ENCODE measurements around the gene KANSL1.
"Not testable (repeated sequence)": the region's sequence is repeated elsewhere in the genome, so short reads cannot be mapped to it uniquely, and the experiment has no call there.

Gene KANSL1

DNA sequence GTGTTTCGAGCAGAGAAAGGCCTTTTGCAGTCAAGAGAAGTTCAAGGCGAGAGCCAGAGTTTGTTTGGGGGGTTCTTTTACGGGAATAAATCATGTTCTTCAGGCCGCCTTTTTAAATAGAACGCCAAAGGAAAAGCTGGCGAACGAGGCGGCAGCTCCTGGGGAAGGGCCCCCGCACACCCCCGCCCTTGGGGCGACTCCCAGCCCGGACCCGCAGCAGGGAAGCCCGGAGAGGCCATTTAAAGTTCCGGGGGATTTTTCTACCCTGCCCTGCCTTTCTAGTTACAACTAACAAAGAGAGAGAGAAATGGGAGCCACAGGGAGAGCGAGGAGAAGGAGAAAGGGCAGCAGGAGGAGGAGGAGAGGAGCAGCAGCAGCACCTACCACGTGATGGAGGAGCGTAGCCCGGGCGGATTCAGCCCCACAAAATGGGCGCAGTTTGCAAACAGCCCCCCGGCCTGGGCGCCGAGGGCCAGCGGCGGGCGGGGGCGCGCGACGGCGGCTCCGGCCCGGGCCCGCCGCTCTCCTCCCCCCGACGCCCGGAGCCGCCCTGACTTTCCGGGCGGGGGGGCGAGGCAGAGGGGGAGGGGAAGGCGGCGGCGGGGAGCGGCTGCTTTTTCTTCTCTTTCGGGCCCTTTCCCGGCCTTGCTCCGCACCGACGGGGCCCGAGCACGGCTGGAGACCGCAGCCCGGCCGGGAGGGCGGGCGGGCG, 634 bp downstream of the KANSL1 start:
- DNase-seq, result peak; percentile 46 to 74

DNA sequence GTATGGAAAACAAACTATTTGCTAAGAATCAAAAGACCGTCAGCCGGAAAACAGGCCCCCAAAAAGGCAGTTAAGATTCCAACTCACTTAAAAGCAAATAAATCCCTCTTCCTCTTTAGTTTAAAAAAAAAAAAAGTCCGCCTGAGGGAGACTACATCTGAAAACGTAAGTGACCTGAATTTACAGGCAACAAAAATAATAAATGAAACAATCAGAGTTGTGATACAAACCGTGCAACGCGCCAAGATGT, 1.1 kb downstream of the KANSL1 start:
- DNase-seq, result peak; percentile 5 to 6

DNA sequence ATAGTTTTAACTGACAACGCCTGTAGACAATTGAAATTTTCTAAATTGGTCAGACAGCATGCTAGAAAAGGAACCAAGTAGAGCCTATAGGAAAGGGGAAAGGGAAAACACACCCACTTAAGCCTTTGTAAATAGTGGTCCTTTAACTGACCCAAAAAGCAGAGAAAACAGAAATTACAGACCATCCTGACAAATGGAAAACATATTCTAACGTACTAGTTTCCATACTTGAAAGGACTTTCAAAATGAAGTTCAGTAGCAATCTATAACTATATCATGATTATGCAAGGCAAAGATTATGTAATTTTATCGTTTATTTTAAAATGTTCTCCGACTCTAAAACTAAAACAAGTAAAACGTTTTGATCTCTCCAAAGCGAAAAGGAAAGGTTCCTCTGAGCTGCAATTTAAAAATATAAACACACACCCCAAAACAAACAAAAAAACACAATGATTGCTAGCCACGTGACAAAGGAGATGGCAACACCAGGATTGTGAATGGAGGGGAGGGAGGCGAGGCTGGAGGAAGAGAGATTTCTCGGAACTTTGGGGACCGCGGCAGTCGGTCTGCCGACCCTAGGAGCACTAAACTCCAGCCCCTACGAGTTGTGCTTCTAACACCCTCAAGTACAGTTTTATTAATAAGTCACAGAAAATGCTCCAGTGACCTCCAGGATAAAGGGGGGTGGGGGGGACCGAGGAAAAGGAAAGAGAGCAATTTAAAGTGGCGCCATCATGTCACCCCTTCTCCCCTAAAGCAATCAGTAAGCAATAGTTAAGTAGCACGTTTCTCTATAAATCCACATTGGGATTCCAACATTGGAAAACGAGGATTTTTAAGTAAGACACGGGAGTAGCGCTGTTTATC, 1.7 kb downstream of the KANSL1 start:
- DNase-seq, result peak; percentile 49 to 59

DNA sequence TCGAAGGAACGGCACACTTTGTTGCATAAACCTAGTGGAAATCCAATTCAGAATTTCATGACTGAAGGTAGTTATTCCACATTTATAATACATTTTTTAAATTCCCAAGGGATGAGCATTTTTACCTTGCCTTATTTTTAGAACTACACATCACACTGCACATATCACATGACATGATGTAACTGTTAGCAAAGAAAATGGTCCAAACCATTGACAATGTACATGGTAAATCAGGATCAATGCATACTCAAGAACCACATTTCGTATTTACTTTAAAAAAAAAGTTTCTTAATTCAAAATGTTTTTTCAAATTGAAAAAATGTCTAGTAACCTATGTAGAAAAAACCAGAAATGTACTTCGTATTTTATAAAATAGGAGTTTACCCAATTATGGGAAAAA, 2.5 kb downstream of the KANSL1 start:
- no peak for DNase-seq

DNA sequence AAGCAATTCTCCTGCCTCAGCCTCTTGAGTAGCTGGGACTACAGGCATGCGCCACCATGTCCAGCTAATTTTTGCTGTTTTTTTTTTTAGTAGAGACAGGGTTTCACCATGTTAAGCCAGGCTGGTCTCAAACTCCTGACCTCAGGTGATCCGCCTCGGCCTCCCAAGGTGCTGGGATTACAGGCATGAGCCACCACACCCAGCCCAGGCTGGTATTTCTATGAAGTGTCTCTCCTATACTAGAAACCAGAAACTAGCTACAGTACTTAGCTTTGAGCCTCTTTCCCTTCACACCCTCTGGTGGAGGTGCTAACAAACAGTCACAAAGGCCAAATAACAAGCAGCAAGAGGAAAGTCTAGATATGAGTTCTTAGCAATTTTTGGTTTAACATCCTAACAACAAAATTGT, 6.4 kb downstream of the KANSL1 start:
- peak in 1 of 2 donors; percentile 31 for DNase-seq

DNA sequence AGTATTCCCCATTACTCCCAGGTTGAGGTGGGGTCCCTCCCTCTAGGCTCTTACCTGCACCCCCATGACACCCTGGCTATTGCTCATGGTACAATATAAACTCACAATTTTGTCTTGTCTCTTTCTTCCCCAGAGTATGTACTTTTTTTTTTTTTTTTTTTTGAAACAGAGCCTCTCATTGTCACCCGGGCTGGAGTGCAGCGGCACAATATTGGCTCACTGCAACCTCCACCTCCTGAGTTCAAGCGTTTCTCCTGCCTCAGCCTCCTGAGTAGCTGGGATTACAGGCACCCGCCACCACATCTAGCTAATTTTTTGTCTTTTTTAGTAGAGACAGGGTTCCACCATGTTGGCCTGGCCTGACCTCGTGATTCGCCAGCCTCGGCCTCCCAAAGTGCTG, 8.5 kb downstream of the KANSL1 start:
- DNase-seq, result no peak

DNA sequence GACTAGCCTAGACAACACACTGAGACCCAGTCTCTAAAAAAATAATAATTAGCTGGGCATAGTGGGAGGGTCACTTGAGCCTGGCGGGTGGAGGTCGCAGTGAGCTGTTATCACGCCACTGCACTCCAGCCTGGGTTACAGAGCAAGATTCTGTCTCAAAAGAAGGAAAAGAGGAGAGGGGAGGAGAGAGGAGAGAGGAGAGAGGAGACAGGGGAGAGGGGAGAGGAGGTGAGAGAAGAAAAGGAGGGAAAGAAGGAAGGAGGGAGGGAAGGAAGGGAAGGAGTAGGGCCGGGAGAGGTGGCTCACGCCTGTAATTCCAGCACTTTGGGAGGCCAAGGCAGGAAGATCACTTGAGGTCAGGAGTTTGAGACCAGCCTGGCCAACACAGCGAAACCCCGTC, 9.8 kb downstream of the KANSL1 start:
- DNase-seq, result not testable (repeated sequence)

DNA sequence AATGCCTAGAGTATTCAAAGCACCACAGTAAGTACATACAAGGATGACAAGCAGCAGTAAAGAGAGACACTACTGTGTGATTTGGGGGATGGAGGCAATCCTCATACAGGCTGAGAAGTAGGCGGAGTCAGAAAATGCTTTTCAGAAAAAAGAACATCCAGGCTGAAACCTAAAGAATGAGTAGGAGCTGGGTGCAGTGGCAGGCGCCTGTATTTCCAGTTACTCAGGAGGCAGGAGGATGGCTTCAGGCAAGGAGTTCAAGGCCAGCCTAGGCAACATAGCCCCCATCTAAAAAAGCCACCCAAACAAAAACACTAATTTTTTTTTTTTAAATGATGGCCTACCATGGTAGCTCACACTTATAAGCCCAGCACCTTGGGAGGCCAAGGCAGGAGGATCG, 10.3 kb downstream of the KANSL1 start:
- peak in 1 of 2 donors; percentile 9 for DNase-seq

DNA sequence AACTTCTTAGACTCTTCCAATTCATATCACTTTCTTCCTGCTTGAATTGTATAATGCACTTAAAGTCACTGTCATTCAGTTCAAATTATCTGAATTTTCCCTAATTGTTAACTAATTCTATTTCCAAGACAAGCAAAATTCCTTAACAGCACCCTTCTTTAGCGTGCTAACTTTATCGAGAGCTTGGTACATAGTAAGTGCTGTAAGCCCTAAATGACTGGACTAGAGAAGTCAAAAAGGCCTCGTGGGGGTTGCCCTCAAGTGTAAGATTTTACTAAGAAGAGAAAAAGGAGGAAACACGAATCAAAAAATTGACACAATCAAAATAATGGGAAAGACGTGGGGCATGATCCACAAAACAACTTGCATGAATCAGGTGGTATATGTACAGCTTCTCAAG, 11.3 kb downstream of the KANSL1 start:
- peak in 1 of 2 donors; percentile 4 for DNase-seq

DNA sequence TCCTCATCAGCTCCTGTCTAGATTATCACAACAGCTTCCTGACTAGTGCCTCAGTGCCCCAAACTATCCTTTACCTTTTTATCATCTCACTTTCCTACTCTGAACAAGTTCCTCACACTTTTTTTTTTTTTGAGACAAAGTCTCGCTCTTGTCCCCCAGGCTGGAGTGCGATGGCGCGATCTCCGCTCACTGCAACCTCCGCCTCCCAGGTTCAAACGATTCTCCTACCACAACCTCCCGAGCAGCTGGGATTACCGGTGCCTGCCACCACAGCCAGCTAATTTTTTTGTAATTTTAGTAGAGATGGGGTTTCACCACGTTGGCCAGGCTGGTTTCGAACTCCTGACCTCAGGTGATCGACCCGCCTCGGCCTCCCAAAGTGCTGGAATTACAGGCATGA, 11.9 kb downstream of the KANSL1 start:
- DNase-seq, result not testable (repeated sequence)

DNA sequence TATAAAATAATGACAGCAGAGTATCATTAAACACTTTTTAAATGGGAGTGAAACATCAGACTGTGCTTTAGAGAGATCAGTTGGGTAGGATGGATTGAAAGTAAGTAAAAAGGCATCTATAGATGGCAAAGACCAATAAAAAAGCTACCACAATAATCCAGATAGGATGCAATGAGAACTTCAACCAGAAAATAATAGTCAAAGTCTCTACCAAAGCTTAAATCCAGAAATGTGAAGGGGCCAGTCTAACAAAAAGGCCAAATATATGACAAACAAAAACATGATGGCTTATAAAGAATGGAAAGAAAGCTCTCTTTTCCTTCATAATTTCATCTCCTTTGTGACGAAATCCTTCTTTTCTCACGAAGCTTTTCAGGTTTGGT, 12.3 kb downstream of the KANSL1 start:
- DNase-seq, result no peak

DNA sequence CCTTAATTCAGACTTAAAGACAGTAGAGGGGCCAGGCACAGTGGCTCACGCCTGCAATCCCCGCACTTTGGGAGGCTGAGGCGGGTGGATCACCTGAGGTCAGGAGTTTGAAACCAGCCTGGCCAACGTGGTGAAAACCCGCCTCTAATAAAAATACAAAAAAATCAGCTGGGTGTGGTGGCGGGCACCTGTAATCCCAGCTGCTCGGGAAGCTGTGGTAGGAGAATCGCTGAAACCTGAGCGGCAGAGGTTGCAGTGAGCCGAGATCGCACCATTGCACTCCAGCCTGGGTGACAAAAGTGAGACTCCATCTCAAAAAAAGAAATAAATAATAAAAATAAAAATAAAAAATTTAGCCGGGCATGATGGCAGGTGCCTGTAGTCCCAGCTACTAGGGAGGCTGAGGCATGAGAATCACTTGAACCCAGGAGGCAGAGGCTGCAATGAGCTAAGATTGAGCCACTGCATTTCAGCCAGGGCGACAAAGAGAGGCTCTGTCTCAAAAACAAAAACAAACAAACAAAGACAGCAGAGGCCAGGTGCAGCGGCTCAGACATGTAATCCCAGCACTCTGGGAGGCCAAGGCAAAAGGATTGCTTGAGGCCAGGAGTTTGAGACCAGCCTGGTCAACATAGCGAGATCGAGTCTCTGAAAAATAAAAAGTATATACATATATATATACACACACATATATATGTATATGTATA, 12.9 kb downstream of the KANSL1 start:
- not testable (repeated sequence) for DNase-seq

DNA sequence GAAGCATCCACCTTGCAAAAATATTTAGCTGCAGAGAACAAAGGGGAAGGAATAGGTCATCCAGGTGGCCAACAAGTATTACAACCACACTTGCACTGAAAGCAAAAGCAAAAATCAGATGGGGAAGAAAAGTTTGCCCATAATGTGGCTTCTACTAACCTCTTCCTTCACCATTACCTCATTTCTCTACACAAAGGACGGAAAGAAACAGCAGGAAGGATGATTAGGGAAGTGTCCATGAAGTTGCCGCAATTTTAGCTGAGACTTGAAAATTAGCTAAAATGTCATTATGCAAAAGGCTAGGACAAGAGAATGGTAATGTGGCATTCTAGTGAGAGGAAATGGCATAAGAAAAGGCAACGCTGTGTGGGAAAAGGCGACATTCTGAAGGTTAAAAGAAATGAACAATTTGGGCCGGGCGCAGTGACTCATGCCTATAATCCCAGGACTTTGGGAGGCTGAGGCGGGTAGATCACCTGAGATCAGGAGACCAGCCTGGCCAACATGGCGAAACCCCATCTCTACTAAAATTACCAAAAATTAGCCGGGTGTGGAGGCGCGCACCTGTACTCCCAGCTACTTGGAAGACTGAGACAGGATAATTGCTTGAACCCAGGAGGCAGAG, 13.7 kb downstream of the KANSL1 start:
- peak; percentile 87 to 91 for DNase-seq

DNA sequence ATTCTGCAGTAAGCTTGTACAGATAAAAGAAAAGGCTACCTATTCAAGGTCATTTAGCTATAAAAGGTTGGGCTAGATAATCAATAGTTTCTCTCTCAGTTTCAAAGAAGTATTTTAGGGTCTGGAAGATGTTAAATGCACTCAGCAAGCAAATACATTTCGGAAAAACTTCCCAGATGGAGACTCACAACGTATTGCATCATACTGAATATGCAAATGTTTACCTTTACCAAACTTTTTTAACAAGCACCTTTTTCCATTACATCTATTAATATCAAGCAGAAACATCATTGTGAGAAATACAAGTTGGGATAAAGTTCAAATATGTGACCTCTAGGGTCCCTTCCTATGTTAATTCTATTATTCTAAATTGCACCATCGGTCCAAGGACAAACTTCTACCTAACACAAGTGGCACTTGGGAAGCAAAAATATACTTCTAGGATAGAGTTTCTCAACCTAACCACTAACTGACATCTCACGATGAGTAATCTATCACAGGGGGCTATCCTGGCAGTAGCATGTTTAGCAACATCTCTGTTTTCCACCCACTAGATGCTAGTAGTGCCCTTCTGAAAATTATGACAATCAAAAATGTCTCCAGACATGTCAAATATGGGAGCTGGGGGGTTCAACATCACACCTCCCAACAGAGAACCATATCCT, 14.5 kb downstream of the KANSL1 start:
- DNase-seq, result peak; percentile 74 to 79

DNA sequence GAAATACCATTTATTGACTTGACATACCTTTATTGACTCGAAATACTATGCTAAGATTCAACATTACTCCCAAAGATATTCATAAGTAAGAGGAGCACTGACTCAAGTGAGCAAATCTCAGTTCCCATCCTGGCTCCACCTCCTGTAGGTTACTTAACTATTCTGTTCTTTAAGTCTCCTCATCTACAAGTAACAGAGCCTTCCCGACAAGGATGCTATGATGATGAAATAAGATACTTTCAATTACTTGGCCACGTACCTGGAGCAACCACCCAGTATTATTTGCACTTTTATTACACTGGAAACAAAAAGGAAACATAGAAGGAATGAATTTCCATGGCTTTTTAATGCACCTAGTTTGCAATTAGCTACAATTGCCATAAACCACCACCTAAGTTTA, 16.3 kb downstream of the KANSL1 start:
- no peak for DNase-seq

DNA sequence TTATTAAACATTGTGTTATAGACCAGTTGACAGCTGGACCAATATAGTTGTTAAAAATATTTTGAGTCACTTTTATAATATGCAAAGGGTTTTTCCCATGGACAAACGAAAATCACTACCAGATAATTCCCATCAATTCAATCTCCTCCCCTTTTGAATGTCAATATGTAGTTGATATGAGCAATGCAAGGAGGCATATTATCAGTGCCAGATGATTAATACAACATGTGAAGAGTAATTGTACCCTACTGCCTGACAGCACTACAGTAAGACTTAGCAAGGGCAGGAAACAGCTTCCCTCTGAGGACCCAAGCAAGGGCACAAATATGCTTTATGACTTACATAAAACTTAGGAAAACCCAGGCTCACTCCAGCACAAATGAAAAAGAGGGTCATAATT, 17.3 kb downstream of the KANSL1 start:
- DNase-seq, result no peak

DNA sequence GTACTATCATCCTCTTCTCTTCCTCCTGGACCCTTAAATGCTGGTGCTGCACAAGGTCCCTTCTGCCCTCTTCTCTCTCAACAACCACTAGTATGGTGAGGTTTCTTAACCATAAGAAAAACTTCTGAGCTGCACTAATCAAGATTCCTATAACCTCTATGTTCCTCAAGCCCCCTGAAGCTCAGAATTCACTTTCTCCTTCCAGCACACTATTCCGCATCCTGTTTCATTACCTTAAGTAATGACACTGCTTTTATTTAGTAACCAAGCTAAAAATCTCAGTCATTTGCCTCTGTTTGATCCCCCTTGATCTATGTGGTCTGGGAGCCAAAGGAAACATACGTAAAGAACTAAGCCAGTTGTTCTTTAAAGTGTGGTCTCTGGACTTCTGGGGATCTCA, 20.1 kb downstream of the KANSL1 start:
- no peak for DNase-seq

DNA sequence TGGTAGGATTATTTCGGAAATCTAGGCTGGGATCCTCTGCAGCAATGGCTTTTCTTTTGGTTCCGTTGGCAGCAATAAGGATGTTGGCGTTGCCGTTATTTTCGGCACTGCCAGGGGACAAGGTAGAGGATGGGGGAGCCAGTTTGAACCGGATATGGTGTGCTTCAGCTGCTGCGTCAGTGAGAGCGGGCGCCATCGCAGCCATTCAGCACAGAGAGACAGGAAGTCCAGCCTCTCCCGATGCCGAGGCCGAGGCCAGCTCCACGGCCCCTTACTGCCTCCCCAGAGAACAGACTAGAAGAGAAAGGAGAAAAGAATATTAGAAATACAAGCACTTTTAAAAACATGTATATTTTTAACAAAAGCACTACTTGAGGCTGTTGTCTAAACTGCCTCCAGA, 21.3 kb downstream of the KANSL1 start:
- no peak for DNase-seq

DNA sequence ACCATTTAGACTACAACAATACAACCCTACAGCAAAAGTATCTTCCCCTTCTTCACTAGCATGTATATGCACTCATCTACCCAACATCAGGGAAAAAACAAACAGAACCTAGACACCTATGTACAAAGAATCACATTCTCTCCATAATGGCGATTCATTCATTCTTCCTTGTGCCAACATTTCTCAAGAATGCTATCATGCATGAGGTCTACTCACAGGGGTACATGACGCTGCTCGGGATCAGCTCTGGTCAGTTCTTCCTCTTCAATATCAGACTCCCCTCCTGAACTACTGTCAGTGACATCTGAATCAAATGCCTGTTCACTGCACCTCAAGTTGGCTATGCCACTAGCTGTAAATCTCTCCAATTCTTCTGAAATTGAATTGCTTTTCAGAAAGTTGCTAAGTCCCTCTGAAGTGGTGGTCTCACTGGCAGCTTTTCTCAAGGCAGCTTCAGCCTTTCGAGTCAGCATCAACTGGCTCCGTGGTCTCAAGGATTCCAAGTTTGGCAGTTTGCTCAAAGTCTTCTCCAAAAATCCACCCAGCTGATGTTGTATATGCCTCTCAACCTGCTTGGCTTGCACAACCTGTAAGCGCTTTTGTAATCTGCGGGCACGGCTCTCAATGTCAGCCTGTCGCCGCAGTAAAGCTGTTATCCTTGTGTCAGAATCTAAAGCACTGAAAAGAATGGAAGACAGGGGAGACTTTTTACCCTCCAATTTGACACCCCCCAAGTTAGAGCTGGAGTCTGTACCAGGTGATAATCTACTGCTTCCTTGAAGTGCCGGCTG, 22.4 kb downstream of the KANSL1 start:
- no peak for DNase-seq

DNA sequence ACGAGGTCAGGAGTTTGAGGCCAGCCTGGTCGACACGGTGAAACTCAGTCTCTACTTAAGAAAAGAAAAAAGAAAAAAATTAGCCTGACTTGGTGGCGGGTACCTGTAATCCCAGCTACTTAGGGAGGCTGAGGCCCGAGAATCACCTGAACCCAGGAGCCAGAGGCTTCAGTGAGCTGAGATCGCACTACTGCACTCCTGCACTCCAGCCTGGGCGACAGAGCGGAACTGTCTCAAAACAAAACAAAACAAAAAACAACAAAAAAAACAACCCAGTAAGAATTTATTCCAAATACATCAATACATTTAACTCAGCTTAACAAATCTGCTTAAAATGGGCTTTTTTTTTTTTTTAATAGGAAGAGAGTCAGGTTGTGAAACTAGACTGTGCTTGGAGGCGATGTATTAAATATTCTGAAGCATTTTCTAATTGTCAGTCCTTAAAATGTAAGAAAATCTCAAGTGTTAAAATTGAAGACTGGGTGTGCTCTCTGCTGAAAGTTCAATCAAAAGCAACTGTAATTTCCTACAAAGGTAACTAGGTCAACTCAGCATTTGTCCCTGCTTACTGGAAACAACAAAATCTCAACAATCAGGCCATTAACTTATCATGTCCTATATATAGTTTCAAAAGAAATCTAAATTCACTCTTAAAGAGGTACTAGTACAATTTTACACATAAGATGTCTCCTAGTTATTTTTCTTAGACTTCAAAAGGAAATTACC, 23.2 kb downstream of the KANSL1 start:
- no peak for DNase-seq
